Upper lobe of left lung (tissue), 4 donors: Measurements from ENCODE around the gene ACTN1.

Source experiments
- CTCF ChIP-seq, 6 experiments: fragments of 450-650 bp in 4 of 6; fragments of 200-600 bp in 2 of 6; sonication (generic) in 2 of 6; IDR thresholded peaks; one replicate each; pipeline ENCODE4 v1.5.1; 2016 to 2019; ENCODE audit warnings: antibody characterized with exemption in 6 of 6
- POLR2A ChIP-seq, 4 donors: fragments of 450-650 bp; IDR thresholded peaks; one replicate each; pipeline ENCODE4 v1.5.1; 2016 to 2017; ENCODE audit warnings: antibody characterized with exemption in 4 of 4, mild to moderate bottlenecking in 2 of 4
- POLR2AphosphoS5 ChIP-seq, 2 donors: sonication (generic); formaldehyde crosslinking; IDR thresholded peaks; one replicate each; pipeline ENCODE4 v1.5.1; 2017; ENCODE audit warnings: antibody characterized with exemption in 2 of 2

- TF ChIP-seq CTCF (IDR thresholded peaks at IDR 0.05) (no peak), POLR2A (IDR thresholded peaks at IDR 0.05) (no peak), POLR2AphosphoS5 (IDR thresholded peaks at IDR 0.05) (no peak)
Measured at GRCh38 chr14:68958553-68958952, 20.5 kb downstream of the ACTN1 start.
